GM19238 (cell line): ENCODE measurements around the gene AAK1.

Experiments
- DNase-seq: peaks from one replicate; pipeline ENCODE4 v3.0.0; 2011; ENCODE audit warnings: low spot score; ENCODE audit not compliant: insufficient read length

The AAK1 gene

GRCh38 chr2:69544951-69545350 is 98.6 kb downstream of the AAK1 start:
- no peak for DNase-seq

GRCh38 chr2:69539549-69539908 is 104.0 kb downstream of the AAK1 start:
- DNase-seq: no peak

DNA sequence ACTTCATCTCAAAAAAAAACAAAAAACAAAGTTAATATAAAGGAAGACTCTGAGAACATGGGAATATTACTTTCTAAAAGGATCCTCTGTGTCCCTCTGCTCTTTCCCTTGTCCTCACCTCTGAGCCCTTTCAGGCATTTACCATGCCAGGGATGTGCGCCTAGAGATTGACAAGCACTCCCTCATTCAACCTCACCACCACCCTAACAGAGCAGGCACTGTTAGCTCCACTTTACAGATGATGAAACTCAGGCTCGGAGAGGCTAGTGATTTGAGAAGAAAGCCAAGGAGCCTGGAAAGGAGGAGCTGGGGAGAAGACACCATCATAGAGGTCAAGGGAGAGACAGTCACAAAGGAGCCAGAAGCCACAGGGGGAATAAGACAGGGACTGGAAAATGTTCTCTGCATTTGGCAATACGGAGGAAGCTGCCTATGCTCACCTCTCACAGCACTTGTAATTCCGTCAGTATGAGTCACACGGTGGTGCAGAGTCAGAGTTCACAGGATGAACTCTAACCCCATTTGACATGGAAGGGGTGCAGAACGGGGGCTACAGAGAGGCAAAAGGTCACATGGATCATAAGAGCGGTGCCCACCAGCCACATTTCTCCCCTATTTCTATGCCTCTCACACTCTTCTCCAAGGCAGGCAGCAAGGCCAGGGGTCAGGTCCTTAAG is 104.5 kb downstream of the AAK1 start:
- no peak for DNase-seq

DNA sequence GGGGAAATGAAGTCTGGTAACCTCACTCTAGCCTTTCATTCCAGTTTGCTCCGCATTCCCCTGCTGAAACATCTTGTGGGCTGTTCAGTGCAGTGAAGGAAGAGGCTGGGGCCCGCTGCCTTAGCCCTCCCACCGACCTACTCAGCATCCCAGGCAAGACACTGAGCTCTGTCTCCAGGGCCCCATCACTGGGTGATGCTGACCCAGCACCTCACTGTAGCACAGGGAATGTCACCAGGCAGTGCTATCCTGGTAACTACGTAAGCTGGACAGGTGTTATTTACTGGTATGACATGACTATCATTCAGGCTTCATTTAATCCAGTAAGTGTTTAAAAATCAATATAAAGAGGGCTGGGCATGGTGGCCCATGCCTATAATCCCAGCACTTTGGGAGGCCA is 105.3 kb downstream of the AAK1 start:
- DNase-seq: no peak

GRCh38 chr2:69535817-69536241 is 107.7 kb downstream of the AAK1 start:
- DNase-seq: no peak

GRCh38 chr2:69531186-69531585 is 112.4 kb downstream of the AAK1 start:
- no peak for DNase-seq

- DNase-seq: no peak
These were observed 114.1 kb downstream of the AAK1 start for GRCh38 chr2:69529480-69529879.

DNA sequence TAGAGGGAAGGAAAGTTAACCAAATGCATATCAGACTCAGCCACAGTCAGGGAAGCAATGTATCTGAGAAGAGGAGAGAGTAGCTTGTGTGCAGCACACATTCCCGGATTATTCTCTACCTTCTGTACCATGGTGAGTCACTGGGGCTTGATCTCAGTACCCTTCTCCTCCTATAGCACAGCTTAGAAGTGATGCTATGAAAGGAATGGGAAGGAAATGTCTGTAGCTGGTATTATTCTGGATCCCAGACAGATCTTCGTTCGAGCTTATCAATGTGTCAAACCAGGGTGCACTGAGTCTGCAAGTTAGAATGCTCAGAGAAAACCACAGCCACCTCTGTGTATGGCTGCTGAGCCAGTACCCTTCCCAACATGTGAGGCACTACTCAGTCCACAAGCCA is 118.3 kb downstream of the AAK1 start:
- no peak for DNase-seq

DNA sequence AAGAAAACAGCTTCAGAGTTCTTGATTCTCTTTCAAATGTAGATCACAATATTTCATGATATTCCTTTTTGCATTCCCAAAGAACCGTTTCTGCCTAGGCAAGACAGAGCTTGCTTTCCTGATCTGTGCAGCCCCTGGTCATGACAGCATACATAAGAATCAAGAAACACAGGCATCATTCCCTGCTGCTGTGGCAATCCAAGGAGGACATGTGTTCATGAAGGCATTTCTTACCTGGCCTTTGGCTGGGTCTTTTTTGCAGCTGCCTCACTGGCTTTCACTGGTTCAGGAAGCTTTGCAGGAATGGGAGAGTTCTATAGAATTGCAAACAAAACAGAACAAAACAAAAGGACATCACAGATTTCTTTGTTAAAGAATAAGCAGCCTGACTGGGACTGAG is 118.7 kb downstream of the AAK1 start:
- no peak for DNase-seq

DNA sequence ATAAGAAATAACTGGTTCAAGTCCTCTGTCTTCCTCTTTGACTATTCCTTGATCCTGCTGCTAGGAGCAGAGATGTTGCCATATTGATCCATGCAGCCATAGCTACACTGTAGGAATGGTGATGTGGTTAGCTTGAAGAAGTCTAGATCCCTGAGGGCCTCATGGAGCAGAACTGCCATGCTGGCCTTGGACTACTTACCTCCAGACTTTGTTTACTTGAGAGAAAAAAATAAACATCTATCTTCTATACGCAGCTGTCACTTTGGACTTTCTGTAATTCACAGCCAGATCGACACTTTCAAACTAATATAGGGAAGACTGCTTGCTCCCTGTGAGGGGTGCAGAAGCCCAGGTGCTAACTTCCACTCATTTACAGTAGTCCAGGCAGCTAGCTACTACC is 121.8 kb downstream of the AAK1 start:
- DNase-seq: no peak

DNA sequence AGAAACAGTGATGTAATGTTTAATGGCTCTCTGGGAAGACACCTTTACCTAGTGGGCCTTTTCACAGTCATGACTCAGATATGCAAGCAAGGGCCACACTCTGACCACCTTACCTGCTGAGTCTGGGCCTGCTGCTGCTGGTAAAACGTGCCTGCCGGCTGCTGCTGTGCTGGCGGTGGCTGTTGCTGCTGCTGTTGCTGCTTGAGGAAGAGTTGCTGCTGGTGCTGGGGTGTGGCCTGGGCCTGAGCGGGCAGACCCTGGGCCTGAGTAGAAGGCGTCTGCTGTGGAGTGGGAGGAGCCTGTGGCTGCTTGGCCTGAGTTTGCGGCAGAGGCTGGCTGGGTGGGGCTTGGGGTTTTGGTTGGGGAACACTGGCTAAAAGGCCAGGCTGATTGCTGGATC is 124.7 kb downstream of the AAK1 start:
- DNase-seq: no peak

DNA sequence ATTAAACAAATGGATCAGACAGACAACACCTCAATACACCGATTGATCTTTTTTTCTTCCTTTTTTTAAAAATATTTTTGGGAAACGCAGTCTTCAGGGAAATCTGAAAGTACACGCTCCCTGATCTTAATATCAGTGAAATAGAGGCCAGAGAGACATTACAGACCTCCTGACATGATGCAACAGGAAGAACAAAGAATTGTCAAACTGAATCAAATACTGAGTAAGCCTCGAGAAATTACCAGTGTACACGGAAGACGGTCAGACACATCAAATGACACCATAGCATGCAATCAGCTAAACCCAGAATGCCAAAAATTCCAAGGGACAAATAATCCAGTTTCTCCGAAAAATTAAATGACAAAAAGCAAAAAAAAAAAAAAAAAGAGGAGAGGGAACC is 126.1 kb downstream of the AAK1 start:
- DNase-seq: no peak

- no peak for DNase-seq
These were observed 128.7 kb downstream of the AAK1 start for GRCh38 chr2:69514819-69515218.

- DNase-seq: no peak
These were observed 129.1 kb downstream of the AAK1 start for GRCh38 chr2:69514406-69514805.

- DNase-seq: no peak
These were observed 131.1 kb downstream of the AAK1 start for GRCh38 chr2:69512446-69512845.

DNA sequence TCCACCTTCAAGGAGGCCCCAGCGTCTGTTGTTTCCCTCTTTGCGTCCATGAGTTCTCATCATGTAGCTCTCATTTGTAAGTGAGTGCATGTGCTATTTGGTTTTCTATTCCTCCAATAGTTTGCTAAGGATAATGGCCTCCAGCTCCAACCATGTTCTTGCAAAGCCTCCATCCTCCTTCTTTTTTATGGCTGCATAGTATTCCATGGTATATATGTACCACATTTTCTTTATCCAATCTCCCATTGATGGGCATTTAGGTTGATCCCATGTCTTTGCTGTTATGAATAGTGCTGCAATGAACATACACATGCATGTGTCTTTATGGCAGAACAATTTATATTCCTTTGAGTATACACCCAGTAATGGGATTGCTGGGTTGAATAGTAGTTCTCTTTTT is 133.3 kb downstream of the AAK1 start:
- DNase-seq: no peak

- no peak for DNase-seq
These were observed 133.8 kb downstream of the AAK1 start for GRCh38 chr2:69509750-69510140.

DNA sequence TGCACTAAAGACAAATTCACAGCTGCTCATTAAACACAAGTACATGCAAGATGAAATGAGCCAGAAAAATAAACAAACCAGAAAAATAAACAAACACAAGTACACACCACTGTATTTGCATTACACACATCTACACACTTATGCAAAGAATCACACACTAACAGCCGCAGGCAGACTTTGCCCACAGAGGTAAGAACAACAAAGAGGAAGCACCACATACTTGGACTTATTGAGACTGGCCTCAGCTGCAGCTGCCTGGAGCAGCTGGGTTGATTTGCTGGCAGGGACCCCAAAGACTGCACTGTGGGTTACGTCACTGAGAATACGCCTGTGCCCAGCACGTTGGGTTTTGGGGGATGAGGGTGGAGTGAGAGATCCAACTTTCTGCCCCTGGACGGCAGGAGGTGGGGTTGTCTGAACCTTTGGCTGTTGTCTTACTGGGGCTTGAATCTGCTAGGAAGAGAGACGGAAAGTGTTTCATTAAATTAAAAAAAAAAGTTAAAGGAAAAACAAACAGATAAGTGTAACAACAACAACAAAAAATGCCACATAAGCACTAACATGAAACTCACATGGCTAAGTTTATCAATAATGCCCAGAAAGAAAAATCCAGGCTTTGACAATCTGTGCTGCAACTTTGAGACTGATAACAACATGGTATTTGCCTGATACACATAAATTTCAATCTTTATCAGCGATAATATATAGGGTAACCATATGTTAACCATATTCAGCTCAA is 134.4 kb downstream of the AAK1 start:
- DNase-seq: no peak

DNA sequence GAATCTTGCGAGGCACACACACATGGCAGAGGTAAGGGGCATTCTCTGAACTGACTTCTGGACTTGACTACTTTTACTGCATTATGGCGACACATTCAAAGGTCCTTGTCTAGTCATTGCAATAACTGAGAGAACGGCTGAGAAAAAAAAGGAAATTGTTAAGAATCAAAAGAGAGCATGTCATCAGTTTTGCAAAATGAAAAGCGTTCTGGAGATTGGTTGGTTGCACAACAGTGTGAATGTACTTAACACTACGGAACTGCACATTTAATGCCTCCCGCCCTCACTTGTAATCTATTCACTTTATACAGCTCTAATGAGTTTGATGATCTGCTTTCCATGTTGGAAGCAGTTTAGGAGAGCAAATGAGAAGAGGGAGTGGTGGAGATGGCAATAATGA is 137.8 kb downstream of the AAK1 start:
- DNase-seq: no peak

DNA sequence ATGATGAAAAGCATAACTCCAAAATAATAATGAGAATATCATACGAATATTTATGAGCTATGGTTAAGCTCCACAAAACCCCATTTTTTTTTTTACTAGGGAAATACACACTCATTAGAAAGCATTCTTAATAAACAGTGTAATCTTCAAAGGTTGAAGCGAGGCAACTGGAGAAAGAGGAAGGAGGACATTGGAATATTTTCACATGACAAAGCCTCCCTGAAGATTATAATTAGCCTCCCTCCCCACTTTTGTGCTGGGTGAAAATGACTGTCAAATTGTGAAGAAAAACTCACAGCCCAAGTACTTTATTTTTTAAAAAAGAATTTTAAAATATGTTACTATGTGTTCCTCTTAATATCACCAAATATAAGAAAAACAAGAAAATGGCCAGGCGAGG is 142.2 kb downstream of the AAK1 start:
- no peak for DNase-seq

GRCh38 chr2:69499966-69500365 is 143.6 kb downstream of the AAK1 start:
- no peak for DNase-seq

- peak; percentile 19 for DNase-seq
These were observed 144.3 kb downstream of the AAK1 start for GRCh38 chr2:69499242-69499641.

DNA sequence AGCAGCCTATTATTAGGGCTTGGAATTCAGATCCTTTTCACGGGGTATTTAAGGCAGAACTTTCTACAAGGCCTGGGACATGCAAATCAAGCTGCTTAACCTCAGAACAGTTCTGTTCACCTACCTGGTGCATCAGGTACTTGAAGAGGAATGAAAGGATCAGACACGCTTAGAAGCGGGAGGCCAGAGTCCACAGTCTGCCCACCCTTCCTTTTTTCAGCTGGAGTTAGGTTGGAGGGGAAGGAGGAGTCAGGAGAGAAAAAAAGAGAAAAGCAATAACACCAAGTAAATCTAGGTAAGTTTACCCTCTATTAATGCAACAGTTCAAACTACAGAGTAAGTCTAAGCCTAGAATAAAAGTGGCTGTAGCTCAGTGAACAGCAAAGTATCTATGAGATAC is 147.7 kb downstream of the AAK1 start:
- no peak for DNase-seq
